GM18502 (cell line): Measurements from ENCODE around the gene PIGN.
"Not testable (repeated sequence)": the region's sequence is repeated elsewhere in the genome, so short reads cannot be mapped to it uniquely, and the experiment has no call there.

Experiments
- ATAC-seq: cut with Tn5 transposase; IDR thresholded peaks from one replicate; pipeline ENCODE4 v1.9.1; 2021; ENCODE audit warnings: mild to moderate bottlenecking; ENCODE audit not compliant: unreplicated experiment, poor library complexity

PIGN gene

DNA sequence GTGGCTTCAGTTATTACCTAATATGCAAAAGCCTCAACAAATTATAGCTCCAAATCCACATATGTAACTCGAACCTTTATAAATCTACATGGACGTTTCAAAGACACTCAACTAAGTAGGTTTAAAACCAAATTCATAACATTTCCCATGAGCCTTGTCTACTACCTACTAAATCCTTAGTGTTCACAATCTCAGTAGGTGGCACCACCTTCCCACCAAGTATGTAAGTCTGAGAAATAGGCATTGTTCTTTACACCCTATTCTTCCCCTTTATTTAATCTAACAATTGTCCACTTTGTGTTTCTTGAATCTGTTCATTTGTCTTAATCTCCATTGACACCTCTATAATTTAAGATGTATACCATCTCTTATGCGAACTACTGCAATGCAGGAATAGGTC is 4.6 kb downstream of the PIGN start:
- ATAC-seq, result no peak

GRCh38 chr18:62179213-62179612 is 7.6 kb downstream of the PIGN start:
- no peak for ATAC-seq

- no peak for ATAC-seq
Measured at GRCh38 chr18:62177271-62177670, 9.6 kb downstream of the PIGN start.

DNA sequence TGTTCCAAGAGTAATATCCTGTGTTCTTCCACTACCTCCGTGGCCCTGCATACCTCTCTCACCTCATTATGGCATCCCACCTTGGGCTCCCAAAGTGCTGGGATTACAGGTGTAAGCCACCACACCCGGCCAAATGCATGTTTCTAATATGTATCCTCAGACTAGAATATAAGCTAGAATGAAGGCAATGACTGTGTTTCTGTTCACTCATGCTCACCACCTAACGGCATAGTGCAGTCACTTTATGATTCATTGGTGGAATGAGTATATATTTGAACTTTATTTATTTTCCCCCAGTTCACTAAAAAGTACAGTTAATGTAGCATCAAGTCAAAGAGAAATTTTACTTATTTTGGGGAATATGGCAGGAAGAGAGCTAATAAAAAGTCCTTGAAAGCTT is 11.3 kb downstream of the PIGN start:
- ATAC-seq, result no peak

- no peak for ATAC-seq
Measured at GRCh38 chr18:62172298-62172697, 14.6 kb downstream of the PIGN start.

DNA sequence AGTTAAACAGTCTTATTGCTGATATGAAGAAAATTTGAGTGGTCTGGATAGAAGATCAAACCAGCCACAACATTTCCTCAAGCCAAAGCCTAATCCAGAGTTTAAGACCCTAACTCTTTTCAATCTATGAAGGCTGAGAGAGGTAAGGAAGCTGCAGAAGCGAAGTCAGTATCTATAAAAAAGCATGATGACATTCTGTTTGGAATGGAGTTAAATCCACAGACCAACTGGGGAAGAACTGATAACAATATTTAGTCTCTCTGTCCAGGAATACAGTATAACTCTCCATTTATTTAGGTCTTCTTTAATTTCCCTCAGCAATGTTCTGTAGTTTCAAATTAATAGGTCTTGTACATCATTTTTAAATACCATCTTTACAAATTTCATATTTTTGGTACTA is 16.0 kb downstream of the PIGN start:
- no peak for ATAC-seq

- not testable (repeated sequence) for ATAC-seq
Measured at GRCh38 chr18:62166524-62166923, 20.3 kb downstream of the PIGN start.

DNA sequence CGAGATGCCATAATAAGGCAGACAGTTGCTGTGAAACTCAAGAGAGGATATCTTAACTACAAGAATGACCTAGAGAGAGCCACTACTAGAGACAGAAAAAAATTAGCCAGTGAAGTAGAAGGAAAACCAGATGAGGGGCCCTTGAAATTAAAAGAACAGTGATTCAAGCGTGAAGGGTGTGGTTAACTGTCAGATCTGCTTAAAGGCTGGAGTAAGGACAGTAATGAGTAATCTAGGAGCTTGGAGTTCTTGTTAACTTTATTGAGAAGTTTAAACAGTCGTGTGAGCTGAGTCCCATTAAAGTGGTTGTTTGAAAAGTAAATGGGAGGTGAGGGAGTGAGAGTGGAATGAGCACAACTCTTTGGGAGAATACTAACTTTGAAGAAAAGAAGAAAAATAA is 21.3 kb downstream of the PIGN start:
- ATAC-seq, result no peak

DNA sequence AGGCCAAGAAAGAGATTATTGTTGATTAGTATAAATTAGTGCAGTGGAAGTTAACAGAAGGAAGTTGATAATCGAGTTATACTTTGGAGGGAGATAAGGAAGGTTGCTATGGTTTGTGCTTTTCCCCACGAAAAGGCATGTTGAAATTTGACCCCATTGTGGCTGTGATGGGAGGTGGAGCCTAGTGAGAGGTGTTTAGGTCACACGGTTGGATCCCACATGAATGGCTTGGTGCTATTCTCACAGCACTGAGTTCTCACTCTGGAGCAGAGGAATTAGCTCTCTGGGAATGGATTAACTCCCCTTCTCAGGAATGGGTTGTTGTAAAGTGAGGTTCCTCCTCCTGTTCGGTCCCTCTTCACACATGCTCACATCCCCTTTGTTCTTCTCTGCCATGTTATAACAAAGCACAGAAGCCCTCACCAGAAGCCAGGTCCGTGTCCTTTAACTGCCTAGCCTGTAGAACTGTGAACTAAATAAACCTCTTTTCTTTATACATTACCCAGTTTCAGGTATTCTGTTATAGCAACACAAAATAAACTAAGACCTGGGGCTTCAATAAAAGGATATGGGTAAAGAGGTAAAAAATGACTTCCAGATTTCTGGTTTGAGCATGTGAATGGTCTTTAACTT is 21.9 kb downstream of the PIGN start:
- no peak for ATAC-seq

GRCh38 chr18:62164310-62164709 is 22.5 kb downstream of the PIGN start:
- no peak for ATAC-seq

GRCh38 chr18:62157843-62158242 is 29.0 kb downstream of the PIGN start:
- ATAC-seq, result no peak

DNA sequence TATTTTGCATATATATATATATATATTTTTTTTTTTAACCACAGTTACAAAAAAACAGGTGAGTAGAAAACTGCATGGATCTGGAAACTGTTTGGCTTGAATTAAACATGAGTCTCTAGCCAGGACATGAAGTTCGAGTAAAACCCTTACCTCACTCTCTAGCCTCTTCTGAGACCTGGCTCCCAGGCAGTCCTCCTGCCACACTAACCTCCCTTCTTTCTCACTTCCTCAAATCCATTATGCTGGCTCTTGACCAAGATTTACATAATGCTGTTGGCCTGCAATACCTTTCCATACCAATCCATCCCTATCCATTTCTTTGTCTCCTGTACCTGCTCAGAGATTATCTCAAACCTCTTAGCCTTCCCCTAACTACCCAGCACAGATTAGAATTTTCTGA is 34.0 kb downstream of the PIGN start:
- ATAC-seq, result peak; percentile 55

DNA sequence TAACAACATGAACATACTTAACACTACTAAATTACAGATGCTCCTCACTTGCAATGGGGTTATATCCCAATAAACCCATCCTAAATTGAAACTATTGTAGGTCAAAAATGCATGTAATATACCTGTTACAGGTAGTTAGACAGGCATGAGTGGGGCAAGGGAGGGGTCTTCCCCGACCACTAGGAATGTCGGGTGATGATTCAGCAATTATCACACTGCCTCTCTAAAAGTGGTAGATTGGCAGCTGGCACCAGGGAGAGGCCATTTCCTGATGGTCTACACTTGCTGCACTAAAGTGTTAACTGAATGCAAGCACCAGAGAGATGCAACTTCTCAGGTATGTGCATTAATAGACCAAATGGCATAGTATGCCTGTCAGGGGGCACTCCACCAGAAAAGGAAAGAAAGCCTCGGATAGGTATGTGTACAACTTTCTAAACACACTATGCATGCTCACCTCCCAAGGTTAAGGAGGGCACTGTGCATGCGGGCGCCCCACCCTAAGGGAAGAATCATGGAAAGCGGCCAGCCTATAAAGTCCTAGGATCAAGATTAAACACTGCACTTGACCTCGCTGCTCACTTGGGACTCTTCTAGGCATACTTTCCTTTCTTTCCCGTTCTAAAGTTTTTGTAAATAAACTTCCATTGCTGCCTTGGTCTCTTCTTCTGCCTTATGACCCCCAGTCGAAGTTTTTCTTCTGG is 35.6 kb downstream of the PIGN start:
- no peak for ATAC-seq

DNA sequence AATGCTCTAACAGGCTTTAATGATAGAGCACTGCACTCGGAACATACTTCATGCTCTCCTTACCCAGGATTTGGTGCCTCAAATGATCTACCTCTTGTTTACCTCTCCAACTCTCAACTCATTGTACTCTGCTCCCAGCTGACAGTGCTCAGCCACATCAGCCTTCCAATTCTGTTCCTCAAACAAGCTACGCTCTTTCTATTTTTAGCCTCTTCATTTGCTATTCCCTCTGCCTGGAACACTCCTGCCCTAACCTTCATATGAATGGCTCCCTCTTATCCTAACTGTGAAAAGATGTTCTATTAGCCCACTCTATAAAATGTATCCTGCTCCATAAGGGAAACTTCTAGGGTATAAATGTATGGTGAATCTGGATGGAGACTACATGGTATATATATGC is 42.5 kb downstream of the PIGN start:
- no peak for ATAC-seq

- ATAC-seq, result no peak
Measured at GRCh38 chr18:62140259-62140658, 46.6 kb downstream of the PIGN start.

- ATAC-seq, result no peak
Measured at GRCh38 chr18:62138461-62139235, 48.2 kb downstream of the PIGN start.

GRCh38 chr18:62131301-62131909 is 55.5 kb downstream of the PIGN start:
- ATAC-seq, result peak; percentile 80

DNA sequence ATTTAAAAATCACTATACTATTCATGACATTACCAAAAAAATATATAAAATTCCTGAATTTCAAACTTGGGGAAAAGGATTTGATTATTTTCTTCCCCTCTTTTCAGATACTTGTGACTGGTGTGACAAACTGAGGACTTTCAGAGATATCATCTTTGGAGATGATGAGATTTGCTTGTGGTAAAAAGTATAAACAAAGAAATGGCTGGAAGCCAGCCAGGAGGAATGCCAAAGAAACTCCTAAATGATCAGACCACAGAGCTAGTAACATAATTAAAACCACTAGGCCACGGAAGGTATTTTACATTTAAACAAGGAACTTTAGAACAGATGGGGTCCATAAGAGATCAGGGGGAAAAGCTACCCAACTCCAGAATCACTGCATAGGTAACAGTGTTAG is 58.7 kb downstream of the PIGN start:
- no peak for ATAC-seq

DNA sequence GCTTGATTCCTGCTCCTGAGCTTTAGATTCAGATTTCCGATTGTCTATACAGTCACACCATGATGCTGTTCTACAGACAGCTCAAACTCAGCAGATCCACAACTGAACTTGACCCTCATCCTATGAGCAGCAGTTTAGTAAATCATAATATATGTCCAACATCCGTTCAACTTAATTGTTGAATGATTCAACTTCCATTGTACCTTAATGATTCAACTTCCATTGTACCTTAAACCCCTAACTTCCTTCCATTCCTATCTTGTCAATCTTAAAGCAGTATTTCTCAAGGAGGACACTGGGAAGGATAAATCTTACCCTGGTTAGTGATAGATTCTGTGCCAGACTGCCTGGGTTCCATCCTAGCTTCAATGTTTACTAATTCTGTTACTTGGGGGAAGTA is 60.1 kb downstream of the PIGN start:
- ATAC-seq, result no peak

GRCh38 chr18:62125702-62126101 is 61.2 kb downstream of the PIGN start:
- ATAC-seq, result no peak

- no peak for ATAC-seq
Measured at GRCh38 chr18:62122330-62122729, 64.5 kb downstream of the PIGN start.
